ENCODE data around the gene TGFBR3.

The TGFBR3 gene

DNA sequence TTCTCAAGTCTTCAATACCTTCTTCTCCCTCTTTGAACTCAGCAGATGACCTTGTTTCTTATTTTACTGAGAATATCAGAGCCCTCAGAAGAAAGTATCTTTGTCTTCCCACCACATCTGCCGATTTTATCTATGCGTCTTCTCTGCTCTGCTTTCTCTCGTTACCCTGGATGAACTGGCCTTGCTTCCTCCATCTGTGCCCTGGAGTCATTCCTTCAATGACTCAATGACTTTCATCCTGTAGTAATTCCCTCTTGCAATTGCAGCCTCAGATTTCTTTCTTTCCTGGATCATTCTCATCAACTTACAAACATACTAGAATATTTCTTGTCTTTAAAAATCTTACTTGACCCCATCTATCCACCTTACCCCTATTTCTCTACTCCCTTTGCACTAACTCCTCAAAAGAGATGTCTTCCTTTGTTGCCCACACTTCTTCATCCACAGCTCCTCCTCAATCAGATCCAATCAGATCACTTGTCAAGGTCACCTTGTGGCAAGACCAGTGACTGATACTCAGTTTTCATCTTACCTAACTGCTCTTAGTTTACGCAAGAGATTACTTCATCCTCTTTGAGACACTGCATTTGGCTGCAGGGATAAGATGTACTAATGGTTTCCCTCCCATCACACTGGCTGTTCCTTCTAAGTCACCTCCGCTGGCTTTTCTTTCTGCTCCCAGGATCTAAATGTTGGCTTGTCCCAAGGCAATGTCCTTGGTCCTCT is 8.2 kb upstream of the TGFBR3 start:
- H3K27ac Mint-ChIP-seq = no peak overlapping the region
- no peaks in the 10 kb centered on the region for H3K9me3 Mint-ChIP-seq
- H3K36me3 Mint-ChIP-seq (ENCODE audit: low read depth) = no peaks in the 10 kb centered on the region
- no peak overlapping the region for H3K4me3 Mint-ChIP-seq
- H3K27me3 Mint-ChIP-seq = peaks cover 11% of the 10 kb centered on the region
- H3K4me1 Mint-ChIP-seq (ENCODE audit: low read depth) = peaks cover 46% of the 10 kb centered on the region

DNA sequence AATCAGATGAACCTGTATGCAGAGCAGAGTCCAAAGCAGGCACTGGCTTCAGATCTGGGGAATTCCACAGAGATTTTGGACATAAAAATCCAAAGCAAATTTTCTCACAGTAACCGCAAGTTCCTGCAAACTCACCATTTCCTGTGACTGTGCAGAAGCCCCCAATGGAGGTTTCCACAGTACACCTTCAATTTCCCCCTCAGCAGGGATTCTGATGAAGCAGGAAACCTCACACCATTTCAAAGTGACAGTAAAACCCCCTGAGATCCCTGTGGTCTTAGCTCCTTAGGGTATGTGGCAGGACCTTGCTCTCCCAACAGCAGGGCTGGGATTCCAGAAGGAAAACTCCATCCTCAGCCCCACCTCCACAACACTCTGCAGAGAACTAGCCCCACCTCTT is 6.0 kb upstream of the TGFBR3 start:
- Mint-ChIP-seq H3K27ac (peak overlapping the region; percentile 32), H3K36me3 (ENCODE audit: low read depth) (no peaks in the 10 kb centered on the region)

DNA sequence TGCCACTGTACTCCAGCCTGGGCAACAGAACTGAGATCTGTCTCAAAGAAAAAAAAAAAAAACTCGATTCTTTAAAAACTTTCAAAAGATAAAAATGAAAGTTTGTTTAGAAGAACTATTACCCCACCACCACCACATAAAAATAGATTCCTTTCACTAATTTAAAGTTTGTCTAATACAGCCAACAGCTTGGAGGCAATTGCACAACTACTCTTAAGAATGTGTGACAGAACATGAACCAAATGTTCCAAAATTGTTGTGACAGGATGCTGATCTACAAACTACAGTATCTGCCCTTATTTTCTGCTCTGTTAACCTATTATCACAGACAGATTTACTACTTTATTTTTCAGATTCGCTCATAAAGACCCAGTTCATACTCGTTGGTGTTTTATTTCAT is 5.5 kb upstream of the TGFBR3 start:
- peak overlapping the region; percentile 5 for H3K27ac Mint-ChIP-seq
- H3K4me1 Mint-ChIP-seq (ENCODE audit: low read depth) = peaks cover 53% of the 10 kb centered on the region
- H3K9me3 Mint-ChIP-seq = no peaks in the 10 kb centered on the region
- H3K4me3 Mint-ChIP-seq = peak overlapping the region; percentile 44
- H3K27me3 Mint-ChIP-seq = peaks cover 19% of the 10 kb centered on the region
- H3K36me3 Mint-ChIP-seq (ENCODE audit: low read depth) = no peaks in the 10 kb centered on the region

More for the DNA sequence above, 6.0 kb upstream of the TGFBR3 start:
- H3K4me3 Mint-ChIP-seq = peak overlapping the region; percentile 44
- H3K9me3 Mint-ChIP-seq = no peaks in the 10 kb centered on the region
- peaks cover 15% of the 10 kb centered on the region for H3K27me3 Mint-ChIP-seq
- peaks cover 52% of the 10 kb centered on the region for H3K4me1 Mint-ChIP-seq (ENCODE audit: low read depth)

DNA sequence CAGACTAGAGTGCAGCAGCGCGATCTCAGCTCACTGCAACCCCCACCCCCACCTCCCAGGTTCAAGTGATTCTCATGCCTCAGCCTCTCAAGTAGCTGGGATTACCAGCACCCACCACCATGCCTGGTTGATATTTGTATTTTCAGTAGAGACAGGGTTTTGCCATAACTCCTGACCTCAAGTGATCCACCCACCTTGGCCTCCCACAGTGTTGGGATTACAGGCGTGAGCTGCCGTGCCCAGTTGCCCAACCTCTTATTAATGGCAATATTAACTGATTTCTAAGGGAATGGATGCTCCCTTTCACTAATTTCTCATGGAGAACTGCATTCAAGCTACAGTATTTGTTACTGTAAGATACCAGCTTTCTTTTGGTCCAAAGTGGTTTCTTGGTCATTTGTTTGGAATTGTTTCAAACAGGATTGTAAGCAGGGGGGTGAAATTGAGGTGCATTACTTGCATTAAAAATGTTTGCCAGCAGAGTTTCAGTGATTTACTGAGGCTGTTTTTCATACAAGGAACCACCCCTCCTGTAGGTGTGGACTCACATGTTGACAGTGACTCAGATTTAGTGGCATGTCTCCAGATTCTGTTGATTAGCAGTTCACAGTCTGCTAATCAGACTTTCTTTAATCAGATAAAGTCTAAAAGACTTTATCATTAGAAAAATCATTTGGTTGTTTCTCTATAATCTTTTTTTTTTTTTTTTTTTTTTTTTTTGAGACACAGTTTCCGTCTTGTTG is 3.9 kb upstream of the TGFBR3 start:
- no peak overlapping the region for H3K4me3 Mint-ChIP-seq
- H3K9me3 Mint-ChIP-seq = no peaks in the 10 kb centered on the region
- H3K36me3 Mint-ChIP-seq (ENCODE audit: low read depth) = no peaks in the 10 kb centered on the region
- H3K4me1 Mint-ChIP-seq (ENCODE audit: low read depth) = peaks cover 48% of the 10 kb centered on the region
- no peak overlapping the region for H3K27ac Mint-ChIP-seq
- H3K27me3 Mint-ChIP-seq = peaks cover 17% of the 10 kb centered on the region

DNA sequence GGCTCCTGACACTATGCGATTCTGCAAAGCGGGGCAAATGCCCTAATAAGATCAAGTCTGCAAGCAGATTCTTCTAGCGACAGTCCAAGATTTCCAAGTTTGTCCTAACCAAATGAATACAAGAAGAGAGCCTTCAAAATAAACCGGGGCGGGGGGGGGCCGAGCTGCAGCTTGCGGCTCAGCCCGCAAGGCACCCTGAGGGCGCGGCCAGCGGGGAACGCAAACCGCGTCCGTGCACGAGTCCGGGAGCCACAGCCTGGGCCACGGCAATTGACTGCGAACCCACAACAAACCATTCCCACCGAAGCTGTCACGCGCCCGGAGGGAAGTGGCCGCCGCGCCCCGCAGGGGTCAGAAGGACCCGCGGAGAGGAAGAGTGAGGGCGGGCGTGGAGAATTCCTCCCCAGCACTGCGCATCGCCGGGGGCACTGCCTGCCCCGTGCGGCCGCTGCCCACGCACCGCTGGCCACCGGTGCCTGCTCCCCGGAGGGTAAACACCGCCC is 687 bp downstream of the TGFBR3 start:
- Mint-ChIP-seq H3K4me3 (peak overlapping the region; percentile 86), H3K4me1 (ENCODE audit: low read depth) (peaks cover 54% of the 10 kb centered on the region), H3K36me3 (ENCODE audit: low read depth) (peaks cover 3% of the 10 kb centered on the region), H3K27me3 (peaks cover 21% of the 10 kb centered on the region), H3K27ac (peak overlapping the region; percentile 63), H3K9me3 (no peaks in the 10 kb centered on the region)

DNA sequence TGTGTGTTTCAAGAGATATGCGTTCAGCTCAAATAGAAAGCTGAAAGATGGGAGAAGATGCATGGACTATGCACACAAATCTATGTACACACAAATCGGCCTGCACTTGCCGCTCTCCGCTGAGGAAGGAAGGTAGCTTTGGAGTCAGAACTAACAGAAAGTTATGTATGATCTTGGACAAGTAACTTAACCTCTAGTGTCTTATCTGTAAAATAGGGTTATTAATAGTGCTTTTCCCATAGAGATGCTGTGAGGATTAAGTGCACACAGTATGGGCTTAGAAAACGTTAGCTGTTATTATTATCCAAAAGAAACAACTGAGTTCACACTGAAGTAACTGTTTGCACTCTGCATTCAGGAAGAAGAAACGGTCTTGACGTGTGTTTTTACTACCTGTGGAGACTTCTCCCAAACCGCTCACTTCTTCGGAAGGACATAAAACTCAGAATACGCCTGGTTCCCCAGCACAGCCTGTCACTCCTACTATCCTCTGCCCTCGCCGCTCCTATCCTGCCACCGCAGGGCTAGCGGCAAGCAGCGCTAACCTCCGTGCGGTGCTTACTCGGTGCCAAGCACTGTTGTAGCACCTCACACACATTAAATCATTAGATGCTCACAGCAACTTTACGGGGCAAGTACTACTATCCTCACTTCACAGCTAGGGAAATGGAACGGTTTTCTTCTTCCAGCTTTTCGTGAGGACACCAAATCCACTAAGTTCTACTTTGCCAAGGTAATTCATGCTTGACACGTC is 1.3 kb downstream of the TGFBR3 start:
- Mint-ChIP-seq H3K9me3 (no peaks in the 10 kb centered on the region), H3K4me3 (peak overlapping the region; percentile 86), H3K27me3 (peaks cover 21% of the 10 kb centered on the region), H3K36me3 (ENCODE audit: low read depth) (peaks cover 3% of the 10 kb centered on the region), H3K4me1 (ENCODE audit: low read depth) (peaks cover 49% of the 10 kb centered on the region), H3K27ac (peak overlapping the region; percentile 63)

DNA sequence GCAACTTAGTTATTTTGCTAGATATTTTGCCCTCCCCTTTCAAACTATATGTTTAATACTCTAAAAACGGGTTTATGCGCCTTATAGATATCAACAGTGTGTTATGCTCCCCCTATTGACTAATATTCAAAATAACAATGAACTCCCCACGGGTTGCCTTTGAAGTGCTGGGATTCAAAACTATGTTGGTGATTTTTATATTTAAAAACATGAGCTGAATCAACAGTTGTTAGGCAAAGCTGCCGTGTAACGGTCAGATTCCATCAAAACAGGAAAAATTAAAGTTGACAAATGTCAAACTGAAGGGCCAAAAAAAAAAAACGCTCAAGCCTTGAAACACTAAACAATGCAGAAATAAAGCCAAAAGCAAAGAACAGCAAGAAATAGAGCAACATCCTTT is 2.5 kb downstream of the TGFBR3 start:
- H3K9me3 Mint-ChIP-seq = no peaks in the 10 kb centered on the region

DNA sequence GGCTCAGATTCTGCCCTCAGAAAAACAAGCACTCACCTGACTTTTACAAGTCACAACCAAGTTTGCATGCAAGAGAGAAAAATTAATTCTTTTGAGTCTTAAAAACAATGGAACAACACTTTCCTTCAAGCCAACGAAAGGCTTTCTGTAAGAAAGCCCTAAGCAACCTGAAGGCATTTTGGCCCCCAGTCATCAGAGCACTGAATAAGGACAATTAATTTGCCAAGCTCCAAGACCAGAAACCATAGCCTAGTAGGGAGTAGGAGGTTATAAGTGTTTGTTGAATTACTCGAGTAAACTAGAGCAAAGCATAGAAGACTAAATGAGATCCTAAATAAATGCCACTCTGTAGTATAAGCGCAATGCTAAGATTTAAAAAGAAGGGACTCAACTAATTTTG is 4.7 kb downstream of the TGFBR3 start:
- H3K36me3 Mint-ChIP-seq (ENCODE audit: low read depth) = peaks cover 3% of the 10 kb centered on the region
- H3K4me1 Mint-ChIP-seq (ENCODE audit: low read depth) = peaks cover 67% of the 10 kb centered on the region
- H3K9me3 Mint-ChIP-seq = no peaks in the 10 kb centered on the region
- H3K27ac Mint-ChIP-seq = no peak overlapping the region
- no peak overlapping the region for H3K4me3 Mint-ChIP-seq
- H3K27me3 Mint-ChIP-seq = peaks cover 12% of the 10 kb centered on the region

More for the DNA sequence above, 2.5 kb downstream of the TGFBR3 start:
- Mint-ChIP-seq H3K4me1 (ENCODE audit: low read depth) (peaks cover 54% of the 10 kb centered on the region), H3K27me3 (peaks cover 21% of the 10 kb centered on the region), H3K27ac (peak overlapping the region; percentile 69), H3K4me3 (peak overlapping the region; percentile 81), H3K36me3 (ENCODE audit: low read depth) (peaks cover 3% of the 10 kb centered on the region)

DNA sequence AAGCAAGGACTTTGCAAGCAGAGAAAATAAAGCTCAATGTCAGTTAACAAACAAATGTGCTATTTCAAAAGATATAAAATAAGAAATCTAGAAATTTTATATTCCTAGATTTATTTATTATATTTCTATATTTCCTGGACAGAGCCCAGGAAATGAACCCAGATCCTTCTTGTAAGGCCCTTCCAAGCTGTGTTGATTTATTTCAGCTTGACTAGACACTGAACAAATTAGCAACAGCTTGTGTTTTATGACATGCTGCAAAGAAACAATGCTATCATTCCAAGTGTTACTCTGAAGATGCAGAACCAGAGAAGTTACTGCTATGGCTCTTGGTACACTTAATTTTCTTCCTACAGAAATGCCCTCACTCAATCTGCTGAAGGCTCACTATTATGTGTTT is 6.2 kb downstream of the TGFBR3 start:
- H3K27ac Mint-ChIP-seq = no peak overlapping the region

DNA sequence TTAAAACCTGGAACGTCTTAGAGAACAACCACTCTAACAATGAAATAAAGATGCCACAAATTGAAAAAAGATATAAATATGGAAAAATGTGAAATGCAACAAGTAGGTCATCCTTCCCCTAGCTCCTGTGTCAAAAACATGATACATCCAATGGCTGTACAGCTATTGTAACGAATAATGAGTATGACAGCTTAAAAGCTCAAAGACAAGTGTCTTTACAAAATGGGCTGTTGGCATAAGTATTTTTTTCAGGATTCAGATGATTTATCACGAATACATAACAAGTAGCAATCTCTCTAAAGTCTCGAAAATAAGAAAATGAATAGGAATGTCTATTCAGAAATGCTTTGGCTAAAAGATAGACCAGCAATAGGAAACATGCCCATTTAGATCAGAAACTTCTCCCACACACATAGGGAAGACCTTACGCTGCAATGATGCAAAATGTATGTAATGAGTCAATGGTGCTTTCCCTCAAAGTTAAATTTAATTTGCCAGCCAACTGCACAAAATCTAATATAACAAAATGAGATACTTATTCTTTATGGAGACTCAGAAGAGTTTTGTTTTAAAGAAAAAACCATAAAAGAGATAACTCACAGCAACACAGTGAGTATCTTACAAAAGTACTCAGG is 8.3 kb downstream of the TGFBR3 start:
- Mint-ChIP-seq H3K4me1 (ENCODE audit: low read depth) (peaks cover 77% of the 10 kb centered on the region), H3K9me3 (no peaks in the 10 kb centered on the region), H3K27me3 (no peaks in the 10 kb centered on the region), H3K36me3 (ENCODE audit: low read depth) (no peaks in the 10 kb centered on the region), H3K27ac (peak overlapping the region; percentile 95), H3K4me3 (peak overlapping the region; percentile 77)

More for the DNA sequence above, 6.2 kb downstream of the TGFBR3 start:
- Mint-ChIP-seq H3K4me1 (ENCODE audit: low read depth) (peaks cover 78% of the 10 kb centered on the region), H3K9me3 (no peaks in the 10 kb centered on the region), H3K36me3 (ENCODE audit: low read depth) (peaks cover 3% of the 10 kb centered on the region), H3K27me3 (peaks cover 9% of the 10 kb centered on the region), H3K4me3 (no peak overlapping the region)

DNA sequence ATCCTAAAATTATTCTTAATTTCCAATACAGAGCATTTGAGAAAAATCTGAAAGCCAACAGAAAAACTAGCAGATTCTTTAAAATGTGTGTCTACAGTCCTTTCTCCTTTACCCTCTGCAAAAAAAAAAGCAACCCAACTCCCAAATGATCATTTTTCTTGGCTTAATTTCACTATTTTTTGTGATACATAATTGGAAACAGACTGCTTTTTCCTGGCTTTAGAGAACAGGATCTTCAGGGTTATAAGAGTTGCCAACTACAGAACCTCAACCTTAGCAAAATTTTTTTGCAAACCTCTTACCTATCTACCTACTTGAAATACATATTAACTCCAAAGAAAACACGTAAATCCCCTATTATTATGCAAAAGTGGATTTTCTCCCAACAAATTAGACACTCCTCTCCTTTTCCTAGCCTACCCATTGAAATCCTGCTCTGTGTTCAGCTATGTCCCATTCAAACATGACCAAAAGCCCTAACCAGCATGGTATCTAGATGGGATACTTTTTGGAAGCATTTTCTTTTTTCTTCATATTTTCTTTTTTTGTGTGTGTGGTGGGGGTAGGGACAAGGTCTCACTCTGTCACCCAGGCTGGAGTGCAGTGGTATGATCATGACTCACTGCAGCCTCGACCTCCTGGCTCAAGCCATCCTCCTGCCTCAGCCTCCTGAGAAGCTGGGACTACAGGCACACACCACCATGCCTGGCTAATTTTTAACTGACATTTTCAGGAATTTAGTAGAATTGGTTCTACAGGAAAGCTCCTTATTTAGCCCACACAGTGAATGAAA is 9.0 kb downstream of the TGFBR3 start:
- Mint-ChIP-seq H3K27ac (peak overlapping the region; percentile 95), H3K9me3 (no peaks in the 10 kb centered on the region), H3K4me1 (ENCODE audit: low read depth) (peaks cover 84% of the 10 kb centered on the region), H3K27me3 (no peaks in the 10 kb centered on the region), H3K36me3 (ENCODE audit: low read depth) (no peaks in the 10 kb centered on the region), H3K4me3 (peak overlapping the region; percentile 77)

DNA sequence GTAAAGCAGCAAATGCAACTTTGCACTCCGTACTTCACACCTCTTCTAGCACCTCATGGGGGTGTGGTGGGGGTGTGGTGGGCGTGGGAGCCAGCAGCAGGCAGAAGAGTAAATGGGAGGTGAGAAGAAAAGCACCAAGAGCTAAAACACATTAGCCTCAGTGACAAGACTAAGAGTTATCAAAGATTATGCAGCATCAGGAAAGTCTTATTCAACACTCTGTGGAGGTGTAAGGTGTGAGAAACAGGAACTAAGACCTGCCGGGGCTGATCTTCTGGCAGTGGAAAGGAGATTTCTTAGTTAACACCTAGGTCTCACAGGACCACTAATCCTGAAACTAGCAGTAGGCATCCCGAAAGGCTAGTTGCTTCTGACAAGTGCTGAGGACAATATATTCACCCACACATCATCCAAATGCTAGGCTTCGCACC is 9.9 kb downstream of the TGFBR3 start:
- Mint-ChIP-seq H3K9me3 (no peaks in the 10 kb centered on the region), H3K27me3 (no peaks in the 10 kb centered on the region), H3K4me3 (peak overlapping the region; percentile 30), H3K4me1 (ENCODE audit: low read depth) (peaks cover 87% of the 10 kb centered on the region), H3K36me3 (ENCODE audit: low read depth) (no peaks in the 10 kb centered on the region), H3K27ac (peak overlapping the region; percentile 95)

DNA sequence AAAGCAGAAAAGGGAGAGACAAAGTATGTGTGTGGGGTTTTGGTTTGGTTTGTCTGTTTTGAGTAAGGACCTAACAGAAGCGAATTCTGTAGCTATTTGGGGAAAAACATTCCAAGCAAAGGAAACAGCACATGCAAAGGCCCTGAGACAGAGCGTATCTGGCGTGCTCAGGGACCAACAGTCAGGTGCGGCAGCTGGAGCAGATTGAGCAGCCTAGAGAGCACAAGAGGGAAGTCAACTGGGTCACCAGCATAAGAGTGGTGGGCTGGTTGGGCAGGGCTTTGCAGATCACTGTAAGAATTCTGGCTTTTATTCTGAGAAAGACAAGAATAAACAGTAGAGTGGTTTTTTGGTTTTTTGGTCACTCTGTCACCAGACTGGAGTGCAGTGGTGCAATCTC is 11.8 kb downstream of the TGFBR3 start:
- no peak overlapping the region for H3K4me3 Mint-ChIP-seq
- no peak overlapping the region for H3K27ac Mint-ChIP-seq
- H3K9me3 Mint-ChIP-seq = no peaks in the 10 kb centered on the region
- H3K4me1 Mint-ChIP-seq (ENCODE audit: low read depth) = peaks cover 87% of the 10 kb centered on the region
- no peaks in the 10 kb centered on the region for H3K27me3 Mint-ChIP-seq
- no peaks in the 10 kb centered on the region for H3K36me3 Mint-ChIP-seq (ENCODE audit: low read depth)

DNA sequence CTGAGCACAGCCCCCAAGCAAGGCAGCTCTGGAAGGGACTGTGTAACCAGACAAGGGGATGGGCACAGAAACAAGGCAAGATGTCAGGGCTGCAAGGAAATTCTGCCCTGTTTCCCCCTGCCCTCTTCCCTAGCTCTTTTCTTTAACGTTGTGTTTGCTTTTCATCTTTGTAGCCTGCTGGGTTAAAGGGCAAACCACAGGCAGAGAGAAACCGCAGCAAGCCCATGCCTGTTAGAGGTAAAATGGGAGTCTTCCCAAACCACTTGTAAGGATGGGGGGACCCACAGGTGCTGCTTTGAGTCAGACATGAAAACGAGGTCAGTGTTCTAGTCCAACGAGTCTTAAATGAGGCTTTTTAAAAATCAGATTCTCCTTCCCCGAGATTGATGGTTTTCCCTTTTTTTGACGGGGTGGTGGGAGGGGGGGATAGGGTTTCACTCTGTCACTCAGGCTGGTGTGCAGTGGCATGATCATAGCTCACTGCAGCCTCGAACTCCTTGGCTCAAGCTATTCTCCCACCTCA is 13.3 kb downstream of the TGFBR3 start:
- no peaks in the 10 kb centered on the region for H3K36me3 Mint-ChIP-seq (ENCODE audit: low read depth)
- no peaks in the 10 kb centered on the region for H3K27me3 Mint-ChIP-seq
- peak overlapping the region; percentile 81 for H3K27ac Mint-ChIP-seq
- no peaks in the 10 kb centered on the region for H3K9me3 Mint-ChIP-seq
- peak overlapping the region; percentile 63 for H3K4me3 Mint-ChIP-seq
- peaks cover 72% of the 10 kb centered on the region for H3K4me1 Mint-ChIP-seq (ENCODE audit: low read depth)

Data from stimulated activated naive CD8-positive, alpha-beta T cell treated with anti-CD3 and anti-CD28 coated beads, Interleukin-15, Interleukin-2, amounts not matched to agents 100 ng/mL and 50 ng/mL, for 24 hours (primary cell).